H9 (cell line): ENCODE data around the gene FARS2. TPM values are rescaled to one million over a fixed set of nuclear protein-coding genes. Genes with fewer than 3 reads are reported as not detected.

ENCODE experiments used
- DNase-seq: peaks from one replicate; pipeline ENCODE4 v3.0.0-alpha.2; 2017
- H2AFZ ChIP-seq: one replicate; pipeline ENCODE4 v1.6.1; 2013; ENCODE audit warnings: mild to moderate bottlenecking, low read length, control low read depth, moderate library complexity
- H2AK5ac ChIP-seq: 2 replicates; pipeline ENCODE4 v1.6.1; 2013; ENCODE audit warnings: low read length, control low read depth, mixed read lengths; ENCODE audit not compliant: insufficient read length
- H2BK120ac ChIP-seq: one replicate; pipeline ENCODE4 v1.6.1; 2013; ENCODE audit warnings: low read depth, mild to moderate bottlenecking, low read length, control low read depth, inconsistent platforms; ENCODE audit not compliant: poor library complexity, severe bottlenecking
- H2BK12ac ChIP-seq: 2 replicates; pipeline ENCODE4 v1.6.1; 2013; ENCODE audit warnings: low read length, control low read depth, mixed read lengths, low read depth; ENCODE audit not compliant: insufficient read length
- H2BK15ac ChIP-seq: 2 replicates; pipeline ENCODE4 v1.6.1; 2013; ENCODE audit warnings: low read depth, low read length, control low read depth
- H2BK20ac ChIP-seq: one replicate; pipeline ENCODE4 v1.6.1; 2013; ENCODE audit warnings: low read depth, mild to moderate bottlenecking, low read length, control low read depth, inconsistent platforms; ENCODE audit not compliant: poor library complexity, severe bottlenecking
- H2BK5ac ChIP-seq: 2 replicates; pipeline ENCODE4 v1.6.1; 2013; ENCODE audit warnings: low read length, control low read depth, mixed read lengths; ENCODE audit not compliant: insufficient read length
- H3K14ac ChIP-seq: 2 replicates; pipeline ENCODE4 v1.6.1; 2013; ENCODE audit warnings: low read length, control low read depth; ENCODE audit not compliant: insufficient read depth
- H3K18ac ChIP-seq: 2 replicates; pipeline ENCODE4 v1.6.1; 2013; ENCODE audit warnings: low read depth, mild to moderate bottlenecking, mixed read lengths, low read length, control low read depth; ENCODE audit not compliant: insufficient read length
- H3K23ac ChIP-seq: 2 replicates; pipeline ENCODE4 v1.6.1; 2013; ENCODE audit warnings: low read length, control low read depth, mixed read lengths, low read depth; ENCODE audit not compliant: insufficient read length
- H3K23me2 ChIP-seq: 2 replicates; pipeline ENCODE4 v1.6.1; 2013; ENCODE audit warnings: low read depth, mild to moderate bottlenecking, mixed read lengths, low read length, control low read depth; ENCODE audit not compliant: insufficient read length, poor library complexity, severe bottlenecking
- H3K27ac ChIP-seq: 2 replicates; pipeline ENCODE4 v1.5.1; 2013; ENCODE audit warnings: low read length, control low read depth, mixed read lengths, low read depth; ENCODE audit not compliant: insufficient read length
- H3K27me3 ChIP-seq: 2 replicates; pipeline ENCODE4 v1.6.1; 2013; ENCODE audit warnings: low read length, control low read depth, inconsistent platforms; ENCODE audit not compliant: insufficient read depth
- H3K4ac ChIP-seq: 2 replicates; pipeline ENCODE4 v1.6.1; 2013; ENCODE audit warnings: low read depth, mild to moderate bottlenecking, control low read depth, inconsistent platforms, low read length, moderate library complexity
- H3K4me1 ChIP-seq: 2 replicates; pipeline ENCODE4 v1.6.1; 2013; ENCODE audit warnings: low read length, control low read depth, inconsistent platforms; ENCODE audit not compliant: insufficient read depth
- H3K4me2 ChIP-seq: 2 replicates; pipeline ENCODE4 v1.6.1; 2013; ENCODE audit warnings: low read length, control low read depth, mixed read lengths; ENCODE audit not compliant: insufficient read length, insufficient read depth
- H3K56ac ChIP-seq: 2 replicates; pipeline ENCODE4 v1.6.1; 2013; ENCODE audit warnings: low read depth, mild to moderate bottlenecking, mixed read lengths, low read length, control low read depth; ENCODE audit not compliant: insufficient read length
- H3K79me1 ChIP-seq: 2 replicates; pipeline ENCODE4 v1.6.1; 2013; ENCODE audit warnings: low read depth, mild to moderate bottlenecking, moderate library complexity, low read length, control low read depth, inconsistent platforms; ENCODE audit not compliant: insufficient read depth, poor library complexity, severe bottlenecking
- H3K79me2 ChIP-seq: 2 replicates; pipeline ENCODE4 v1.6.1; 2013; ENCODE audit warnings: low read length, control low read depth, inconsistent platforms; ENCODE audit not compliant: insufficient read depth
- H3K9ac ChIP-seq: 2 replicates; pipeline ENCODE4 v1.6.1; 2013; ENCODE audit warnings: low read length, control low read depth, mixed read lengths; ENCODE audit not compliant: insufficient read length; ENCODE audit errors: extremely low read depth
- H3K9me3 ChIP-seq: one replicate; pipeline ENCODE4 v1.6.1; 2013; ENCODE audit warnings: low read depth, low read length, inconsistent platforms; ENCODE audit not compliant: control insufficient read depth
- H3T11ph ChIP-seq: one replicate; pipeline ENCODE4 v1.6.1; 2013; ENCODE audit warnings: mild to moderate bottlenecking, low read length, control low read depth, inconsistent platforms
- H4K20me1 ChIP-seq: one replicate; pipeline ENCODE4 v1.6.1; 2013; ENCODE audit not compliant: control insufficient read depth, insufficient read length, insufficient read depth
- H4K5ac ChIP-seq: 2 replicates; pipeline ENCODE4 v1.6.1; 2013; ENCODE audit warnings: low read depth, mild to moderate bottlenecking, mixed read lengths, low read length, control low read depth; ENCODE audit not compliant: insufficient read length
- H4K8ac ChIP-seq: replicated peaks from 2 replicates; pipeline ENCODE4 v1.6.1; 2013; ENCODE audit warnings: low read length, control low read depth, mixed read lengths, low read depth; ENCODE audit not compliant: insufficient read length
- H4K91ac ChIP-seq: 2 replicates; pipeline ENCODE4 v1.6.1; 2013; ENCODE audit warnings: low read depth, mild to moderate bottlenecking, moderate library complexity, mixed read lengths, low read length, control low read depth; ENCODE audit not compliant: insufficient read length
- H3K27ac Mint-ChIP-seq, 3 experiments: 2 replicates in 2 of 3; 3 replicates in 1 of 3; pipeline ENCODE4 v1.8.0; 2020 to 2021; ENCODE audit warnings: mixed read lengths in 3 of 3, mild to moderate bottlenecking in 1 of 3, moderate library complexity in 1 of 3
- H3K27me3 Mint-ChIP-seq: 2 replicates; pipeline ENCODE4 v1.8.0; 2021; ENCODE audit warnings: low read depth, mild to moderate bottlenecking, moderate library complexity, mixed read lengths
- H3K36me3 Mint-ChIP-seq, 3 experiments: 2 replicates in 2 of 3; 3 replicates in 1 of 3; pipeline ENCODE4 v1.8.0; 2020 to 2021; ENCODE audit warnings: low read depth in 3 of 3, mixed read lengths in 3 of 3; ENCODE audit not compliant: insufficient read depth in 1 of 3
- H3K4me1 Mint-ChIP-seq, 2 experiments: 2 replicates each; pipeline ENCODE4 v1.8.0; 2020; ENCODE audit warnings: mixed read lengths in 2 of 2
- H3K4me3 Mint-ChIP-seq, 2 experiments: 2 replicates in 1 of 2; 3 replicates in 1 of 2; pipeline ENCODE4 v1.8.0; 2020 to 2021; ENCODE audit warnings: mild to moderate bottlenecking in 2 of 2, mixed read lengths in 2 of 2, moderate library complexity in 1 of 2
- H3K9me3 Mint-ChIP-seq, 2 experiments: 2 replicates in 1 of 2; 3 replicates in 1 of 2; pipeline ENCODE4 v1.8.0; 2020; ENCODE audit warnings: mild to moderate bottlenecking in 2 of 2, mixed read lengths in 2 of 2, moderate library complexity in 1 of 2
- WGBS: extraction: QIAGEN DNeasy Blood & Tissue Kit; methylation state at CpG from one replicate; pipeline ENCODE4 v1.1.7; 2013; ENCODE audit warnings: missing lambda C conversion rate, low lambda C conversion rate, mixed read lengths; ENCODE audit not compliant: insufficient read length; ENCODE audit errors: extremely low coverage; 5-methylcytosine and 5-hydroxymethylcytosine counted together
- total RNA-seq: library from RNA; stranded (reverse); gene quantifications from 2 replicates; pipeline ENCODE4 v1.2.1, GENCODE V29; 2021
- TF ChIP-seq, protein P1 (sequence below): fragments of 200-600 bp; sonication (generic); conservative IDR thresholded peaks from 3 replicates; pipeline ENCODE4 v1.8.0; 2021; ENCODE audit warnings: antibody characterized with exemption, mild to moderate bottlenecking

The FARS2 gene
- total RNA-seq, 1 experiment from 2014 or later = 8.5 TPM

DNA sequence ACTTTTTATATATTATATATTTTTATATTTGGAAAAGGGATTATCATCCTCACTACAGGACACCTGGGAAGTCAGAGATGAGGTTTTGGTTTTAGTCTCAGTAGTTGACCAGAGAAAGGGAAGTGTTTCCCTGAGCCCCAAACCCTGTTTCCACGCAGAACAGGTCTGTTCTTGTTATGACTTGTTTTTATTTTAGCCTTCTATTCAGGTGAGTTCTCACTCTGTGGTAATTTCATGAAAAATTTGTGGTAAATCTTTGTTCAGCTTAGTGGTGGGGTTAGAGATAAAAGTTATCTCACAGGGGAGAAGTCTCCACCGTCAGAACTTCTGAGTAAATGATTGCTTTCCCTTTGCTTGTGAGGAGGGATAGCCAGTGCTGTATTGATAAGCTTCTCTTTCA is 224.9 kb downstream of the FARS2 start:
- TF ChIP-seq, protein P1, sequence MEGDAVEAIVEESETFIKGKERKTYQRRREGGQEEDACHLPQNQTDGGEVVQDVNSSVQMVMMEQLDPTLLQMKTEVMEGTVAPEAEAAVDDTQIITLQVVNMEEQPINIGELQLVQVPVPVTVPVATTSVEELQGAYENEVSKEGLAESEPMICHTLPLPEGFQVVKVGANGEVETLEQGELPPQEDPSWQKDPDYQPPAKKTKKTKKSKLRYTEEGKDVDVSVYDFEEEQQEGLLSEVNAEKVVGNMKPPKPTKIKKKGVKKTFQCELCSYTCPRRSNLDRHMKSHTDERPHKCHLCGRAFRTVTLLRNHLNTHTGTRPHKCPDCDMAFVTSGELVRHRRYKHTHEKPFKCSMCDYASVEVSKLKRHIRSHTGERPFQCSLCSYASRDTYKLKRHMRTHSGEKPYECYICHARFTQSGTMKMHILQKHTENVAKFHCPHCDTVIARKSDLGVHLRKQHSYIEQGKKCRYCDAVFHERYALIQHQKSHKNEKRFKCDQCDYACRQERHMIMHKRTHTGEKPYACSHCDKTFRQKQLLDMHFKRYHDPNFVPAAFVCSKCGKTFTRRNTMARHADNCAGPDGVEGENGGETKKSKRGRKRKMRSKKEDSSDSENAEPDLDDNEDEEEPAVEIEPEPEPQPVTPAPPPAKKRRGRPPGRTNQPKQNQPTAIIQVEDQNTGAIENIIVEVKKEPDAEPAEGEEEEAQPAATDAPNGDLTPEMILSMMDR = no peak
- no peak overlapping the region for H2BK12ac ChIP-seq
- no peaks in the 10 kb centered on the region for H3K9me3 ChIP-seq
- Mint-ChIP-seq H3K4me3 (no peak overlapping the region), H3K27ac (no peak overlapping the region; a peak in 1 of 7 replicates), H3K4me1 (peaks cover 0 to under 1% of the 10 kb centered on the region in 2 experiments; a peak in 1 of 4 replicates), H3K36me3 (no peaks in the 10 kb centered on the region), H3K9me3 (no peaks in the 10 kb centered on the region), H3K27me3 (no peaks in the 10 kb centered on the region)
- no peak overlapping the region for H3K56ac ChIP-seq
- no peak overlapping the region for H4K8ac ChIP-seq
- no peak overlapping the region for H3K4me2 ChIP-seq
- no peak overlapping the region for H3K23ac ChIP-seq
- H3K18ac ChIP-seq = no peak overlapping the region
- no peak overlapping the region for H4K91ac ChIP-seq
- H3K79me1 ChIP-seq = no peaks in the 10 kb centered on the region
- no CpG with 5 or more reads among the region's 2 CpGs for WGBS
- H3K4ac ChIP-seq = no peak overlapping the region
- no peak overlapping the region for H2BK15ac ChIP-seq
- no peak overlapping the region for H4K5ac ChIP-seq
- no peak overlapping the region for H2BK5ac ChIP-seq
- H3T11ph ChIP-seq = no peak overlapping the region
- H2AFZ ChIP-seq = no peak overlapping the region
- H2BK20ac ChIP-seq = no peak overlapping the region
- H3K27me3 ChIP-seq = no peaks in the 10 kb centered on the region
- H3K79me2 ChIP-seq = no peaks in the 10 kb centered on the region
- H4K20me1 ChIP-seq = no peaks in the 10 kb centered on the region
- H2AK5ac ChIP-seq = no peak overlapping the region
- no peak overlapping the region for H3K14ac ChIP-seq
- no peaks in the 10 kb centered on the region for H3K23me2 ChIP-seq
- no peak overlapping the region for H3K27ac ChIP-seq
- no peak overlapping the region for H3K9ac ChIP-seq
- no peaks in the 10 kb centered on the region for H3K4me1 ChIP-seq
- no peak for DNase-seq
- no peak overlapping the region for H2BK120ac ChIP-seq
